Astrocyte of the cerebellum (primary cell): ENCODE measurements around the gene GABRG3.

Experiments used
- DNase-seq: peaks from one replicate; pipeline ENCODE4 v3.0.0-alpha.2; 2011; ENCODE audit warnings: low read depth
- H3K4me3 ChIP-seq: 2 replicates; pipeline ENCODE4 v1.5.1; 2011; ENCODE audit warnings: mild to moderate bottlenecking, low read depth, low read length, moderate library complexity
- CTCF ChIP-seq: IDR thresholded peaks from 2 replicates; pipeline ENCODE4 v1.5.1; 2012; ENCODE audit warnings: low read length, low read depth, moderate library complexity, mild to moderate bottlenecking; ENCODE audit errors: missing control alignments
- in situ Hi-C: cut with HindIII; loops from 2 replicates; pipeline ENCODE4 v1.10.0; 2017; ENCODE audit warnings: low sequenced_read_pairs

The GABRG3 gene

GRCh38 chr15:27486683-27487647, 516.0 kb downstream of the GABRG3 start:
- no peak overlapping the region for H3K4me3 ChIP-seq
- TF ChIP-seq CTCF: no peak
- DNase-seq: no peak
- in situ Hi-C loops: no loop called here

GRCh38 chr15:27487846-27488245, 516.9 kb downstream of the GABRG3 start:
- no peak for TF ChIP-seq CTCF
- in situ Hi-C loops: no loop called here
- H3K4me3 ChIP-seq: no peak overlapping the region
- no peak for DNase-seq

GRCh38 chr15:27490867-27491595, 520.0 kb downstream of the GABRG3 start:
- in situ Hi-C loops: no loop called here

GRCh38 chr15:27491666-27492621, 521.0 kb downstream of the GABRG3 start:
- no peak for TF ChIP-seq CTCF
- peak; percentile 70 for DNase-seq
- in situ Hi-C loops: no loop called here
- H3K4me3 ChIP-seq: no peak overlapping the region

More at GRCh38 chr15:27490867-27491595, 520.0 kb downstream of the GABRG3 start:
- DNase-seq: no peak
- H3K4me3 ChIP-seq: no peak overlapping the region
- no peak for TF ChIP-seq CTCF

GRCh38 chr15:27495963-27496459, 525.0 kb downstream of the GABRG3 start:
- in situ Hi-C loops: no loop called here
- no peak for TF ChIP-seq CTCF

GRCh38 chr15:27498700-27499099, 527.7 kb downstream of the GABRG3 start:
- TF ChIP-seq CTCF: no peak
- DNase-seq: no peak
- H3K4me3 ChIP-seq: no peak overlapping the region
- in situ Hi-C loops: no loop called here

More at GRCh38 chr15:27495963-27496459, 525.0 kb downstream of the GABRG3 start:
- DNase-seq: no peak
- H3K4me3 ChIP-seq: no peak overlapping the region
